ENCODE results near the gene SIDT1.
A peak's percentile ranks its signal among the peaks of the same experiment; 100 is the strongest.
"Not testable (repeated sequence)": the region's sequence is repeated elsewhere in the genome, so short reads cannot be mapped to it uniquely, and the experiment has no call there.

Gene SIDT1

DNA sequence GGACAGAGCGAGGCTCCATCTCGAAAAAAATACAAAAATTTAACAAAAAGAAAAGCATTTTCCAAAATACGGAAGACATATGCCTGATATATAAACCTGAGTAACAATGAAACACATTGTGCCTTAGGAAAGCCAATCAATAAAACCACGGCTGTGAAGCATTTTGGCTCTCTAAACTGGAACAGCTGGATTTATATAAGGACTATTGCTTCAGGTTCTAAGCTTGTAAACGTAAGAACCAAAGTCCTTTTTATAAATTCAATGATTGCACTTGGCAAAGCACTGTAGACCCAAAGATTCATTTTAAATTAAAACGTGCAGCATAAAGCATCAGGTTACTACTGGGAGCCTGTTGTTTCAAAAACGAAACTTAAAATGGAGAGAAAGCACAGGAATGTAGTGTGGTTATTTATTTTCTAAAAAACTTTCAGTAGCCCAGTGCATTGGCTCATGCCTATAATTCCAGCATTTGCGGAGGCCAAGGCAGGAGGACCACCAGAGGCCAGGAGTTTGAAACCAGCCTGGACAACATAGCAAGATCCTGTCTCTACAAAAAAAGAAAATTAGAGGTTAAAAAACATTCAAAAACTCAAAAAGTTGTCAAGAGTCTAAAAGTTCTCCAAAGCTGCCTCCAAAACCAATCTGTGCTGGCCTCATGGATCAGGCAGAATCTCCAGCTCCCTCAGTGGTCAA is 102.6 kb downstream of the SIDT1 start:
- DNase-seq (ENCODE audit: low read depth, low spot score), result no peak

DNA sequence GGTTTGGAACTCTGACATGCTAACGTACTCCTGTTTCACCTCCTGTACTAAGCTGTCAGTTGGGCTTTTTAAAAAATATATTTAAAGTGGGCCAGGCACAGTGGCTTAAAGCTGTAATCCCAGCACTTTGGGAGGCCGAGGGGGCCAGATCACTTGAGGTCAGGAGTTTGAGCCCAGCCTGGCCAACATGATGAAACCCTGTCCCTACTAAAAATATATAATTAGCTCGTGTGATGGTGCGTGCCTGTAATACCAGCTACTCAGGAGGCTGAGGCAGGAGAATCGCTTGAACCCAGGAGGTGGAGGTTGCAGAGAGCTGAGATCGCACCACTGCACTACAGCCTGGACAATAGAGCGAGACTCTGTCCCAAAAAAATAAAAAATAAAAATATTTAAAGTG is 103.7 kb downstream of the SIDT1 start:
- not testable (repeated sequence) for DNase-seq (ENCODE audit: low read depth, low spot score)

DNA sequence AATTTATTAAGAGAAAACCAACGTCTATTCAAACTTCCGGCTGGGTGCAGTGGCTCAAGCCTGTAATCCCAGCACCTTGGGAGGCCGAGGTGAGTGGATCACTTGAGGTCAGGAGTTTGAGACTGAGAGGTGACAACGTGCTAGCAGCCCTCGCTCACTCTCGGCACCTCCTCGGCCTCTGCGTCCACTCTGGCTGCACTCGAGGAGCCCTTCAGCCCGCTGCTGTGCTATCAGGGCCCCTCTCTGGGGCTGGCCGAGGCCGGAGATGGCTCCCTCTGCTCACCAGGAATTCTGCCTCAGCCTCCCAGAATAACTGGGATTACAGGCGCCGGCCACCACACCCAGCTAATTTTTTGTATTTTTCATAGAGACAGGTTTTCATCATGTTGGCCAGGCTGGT is 105.4 kb downstream of the SIDT1 start:
- DNase-seq (ENCODE audit: low read depth, low spot score), result no peak

DNA sequence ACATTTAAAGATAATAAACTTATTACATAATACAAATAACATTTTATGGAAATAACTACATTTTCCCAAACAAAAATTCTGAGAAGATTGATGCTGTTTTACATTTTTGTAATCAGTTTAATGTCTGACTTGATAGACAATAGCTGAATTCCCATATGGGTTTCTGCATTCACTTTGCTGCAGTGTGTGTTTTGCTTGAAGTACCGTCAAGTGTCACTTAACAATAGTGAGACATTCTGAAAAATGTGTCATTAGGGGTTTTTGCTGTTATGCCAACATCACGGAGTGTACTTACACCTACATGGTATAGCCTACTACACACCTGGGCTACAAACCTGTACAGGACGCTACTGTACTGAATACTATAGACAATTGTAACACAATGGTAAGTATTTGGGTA is 106.6 kb downstream of the SIDT1 start:
- DNase-seq (ENCODE audit: low read depth, low spot score), result no peak

DNA sequence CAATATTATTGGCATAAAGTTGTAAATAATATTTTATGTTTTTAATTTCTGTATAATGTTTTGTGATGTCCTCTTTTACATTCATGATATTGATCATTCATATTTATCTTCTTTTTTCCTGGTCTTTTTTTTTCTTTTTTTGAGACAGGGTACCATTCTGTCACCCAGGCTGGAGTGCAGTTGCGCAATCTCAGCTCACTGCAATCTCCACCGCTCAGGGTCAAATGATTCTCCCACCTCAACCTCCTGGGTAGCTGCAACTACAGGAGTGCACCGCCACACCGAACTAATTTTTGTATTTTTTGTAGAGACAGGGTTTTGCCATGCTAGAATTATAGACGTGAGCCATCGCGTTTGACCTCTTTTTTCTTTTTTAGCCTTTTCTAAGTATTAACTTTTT is 111.2 kb downstream of the SIDT1 start:
- DNase-seq (ENCODE audit: low read depth, low spot score), result no peak

DNA sequence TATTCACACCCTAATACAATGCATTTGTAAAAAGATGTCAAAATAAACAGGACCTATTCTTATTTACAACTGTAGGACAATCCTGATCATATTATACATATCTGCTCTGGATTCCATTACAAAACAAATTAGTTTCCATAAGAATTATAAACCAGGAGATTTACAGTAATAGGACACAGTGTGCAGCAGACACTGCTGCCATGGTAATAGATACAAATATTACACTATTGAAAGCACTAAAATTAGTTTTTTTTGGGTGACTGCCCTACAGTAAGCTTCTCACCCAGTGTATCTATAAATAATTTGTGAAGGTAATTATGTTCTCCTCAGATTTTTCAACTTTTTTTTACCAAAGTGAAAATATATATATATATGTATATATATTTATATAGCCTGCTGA is 116.2 kb downstream of the SIDT1 start:
- no peak for DNase-seq (ENCODE audit: low read depth, low spot score)

DNA sequence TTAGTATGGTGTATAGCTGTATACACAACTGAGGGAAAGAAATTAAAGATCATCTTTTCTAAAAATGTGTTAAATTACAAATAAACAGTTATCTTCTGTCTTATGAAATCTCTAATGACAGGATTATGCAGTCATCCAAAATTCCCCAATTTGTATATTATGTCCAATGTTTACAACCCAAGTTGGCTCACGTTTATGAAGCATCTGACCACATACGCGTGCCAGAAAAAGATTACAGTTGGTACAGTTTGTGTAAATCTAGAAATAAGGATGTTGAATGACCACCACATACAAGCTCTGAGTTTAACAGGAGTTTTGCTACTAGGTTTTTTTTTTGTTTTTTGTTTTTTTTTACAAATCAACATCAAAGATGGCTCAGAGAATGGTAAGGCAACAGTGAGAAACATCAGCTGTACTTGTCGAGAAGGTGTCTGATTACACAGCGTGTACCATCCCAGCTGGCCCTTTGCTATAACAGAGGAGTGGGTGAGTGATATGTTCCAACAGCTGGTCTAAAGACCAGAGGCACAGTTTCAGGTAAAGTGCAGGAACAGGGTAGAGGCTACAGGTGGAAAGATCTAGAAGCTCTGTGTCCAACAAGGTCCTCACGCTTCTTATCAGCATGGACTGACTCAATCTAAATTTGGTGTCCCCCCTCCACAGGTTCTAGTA is 117.0 kb downstream of the SIDT1 start:
- no peak for DNase-seq (ENCODE audit: low read depth, low spot score)

DNA sequence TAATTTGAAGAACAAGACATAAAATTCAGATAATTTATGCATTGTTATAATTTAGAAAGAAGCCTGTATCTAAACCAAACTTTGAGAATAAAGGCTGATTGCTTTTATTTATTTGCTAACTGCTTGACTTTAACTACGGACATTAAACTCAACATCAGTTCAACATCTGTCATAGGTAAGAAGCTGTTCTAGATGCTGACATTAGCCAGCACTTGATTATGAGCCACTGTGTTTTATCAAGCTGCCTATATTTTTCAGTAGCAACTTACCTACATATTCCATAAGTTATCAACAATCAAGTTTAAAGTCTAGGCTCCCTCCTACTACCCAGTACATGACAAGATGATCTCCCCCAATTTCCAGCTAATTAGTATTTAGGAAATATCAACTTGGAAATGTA is 122.0 kb downstream of the SIDT1 start:
- no peak for DNase-seq (ENCODE audit: low read depth, low spot score)

DNA sequence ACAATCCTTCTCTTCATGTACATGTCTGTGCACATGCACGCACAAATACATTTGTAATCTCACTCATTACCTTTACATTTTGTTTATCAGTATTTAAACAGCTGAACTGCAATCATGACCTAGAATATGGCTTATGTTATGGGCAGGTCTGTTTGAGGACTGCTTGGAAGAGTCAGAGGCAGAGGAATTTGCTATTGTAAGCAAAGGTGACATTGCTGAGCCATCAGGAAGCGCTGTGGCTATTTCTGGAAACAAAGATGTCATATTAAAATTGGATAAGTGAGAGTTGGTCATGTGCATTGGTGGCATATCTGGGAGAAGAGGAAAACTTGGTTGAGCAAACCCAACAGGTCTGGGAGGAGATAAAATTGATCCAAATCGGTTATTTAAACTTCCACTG is 122.5 kb downstream of the SIDT1 start:
- no peak for DNase-seq (ENCODE audit: low read depth, low spot score)

DNA sequence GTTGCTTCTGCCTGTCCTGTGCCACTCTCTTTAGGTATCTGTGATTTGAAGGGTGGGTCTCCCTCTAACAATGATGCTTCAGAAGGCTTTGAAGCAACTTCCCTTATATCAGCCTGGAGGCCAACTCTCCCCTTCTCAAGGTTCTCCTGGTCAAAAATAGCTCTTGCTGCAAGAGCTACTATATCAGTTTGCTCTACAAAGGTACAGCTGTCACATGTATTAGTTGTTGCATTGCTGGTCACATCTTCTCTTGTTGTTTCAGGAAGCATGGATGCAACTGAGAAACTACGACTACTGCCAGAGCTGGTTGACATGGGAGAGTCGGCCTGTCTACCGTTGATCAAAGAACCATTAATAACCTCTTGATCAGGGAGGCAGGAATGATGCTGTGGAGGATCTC is 125.8 kb downstream of the SIDT1 start:
- no peak for DNase-seq (ENCODE audit: low read depth, low spot score)

DNA sequence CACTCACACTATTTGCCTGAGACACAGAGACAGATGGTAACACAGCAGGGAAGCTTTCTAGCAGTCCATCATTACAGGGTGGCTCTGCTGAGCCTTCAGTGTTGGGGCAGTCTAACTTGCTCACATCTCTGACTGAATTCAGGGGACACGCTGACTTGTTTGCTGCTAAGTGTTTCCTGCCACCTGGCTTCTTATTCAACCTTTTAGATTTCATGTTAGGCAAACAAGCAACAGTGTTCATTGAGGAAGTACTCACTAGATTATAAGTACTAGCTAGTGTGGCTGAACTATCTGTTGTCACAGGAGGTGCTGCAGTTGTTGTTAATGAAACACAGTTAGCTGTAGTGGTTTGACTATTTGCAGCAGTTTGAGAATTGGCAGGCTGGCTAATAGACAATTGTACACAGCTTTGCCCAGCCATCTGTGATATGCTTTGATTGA is 126.8 kb downstream of the SIDT1 start:
- no peak for DNase-seq (ENCODE audit: low read depth, low spot score)

DNA sequence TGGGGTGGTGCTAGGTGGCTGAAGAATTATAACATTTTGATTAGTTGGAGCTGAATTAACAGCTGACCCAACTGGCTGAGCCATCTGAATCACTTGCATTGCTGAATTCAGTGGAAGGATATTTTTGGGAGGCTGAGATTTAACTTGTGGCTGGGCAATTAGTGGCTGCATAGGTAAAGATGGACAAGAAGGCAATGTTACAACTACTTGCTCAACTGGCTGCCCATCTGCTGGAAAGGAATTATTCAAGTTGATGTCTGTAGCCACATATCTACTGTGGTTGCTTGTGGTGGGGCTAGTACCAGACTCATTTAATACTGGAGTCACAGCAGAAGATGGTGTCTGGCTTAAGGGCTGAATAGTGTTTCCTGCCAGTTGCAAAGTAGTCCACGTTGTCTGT is 127.6 kb downstream of the SIDT1 start:
- no peak for DNase-seq (ENCODE audit: low read depth, low spot score)

DNA sequence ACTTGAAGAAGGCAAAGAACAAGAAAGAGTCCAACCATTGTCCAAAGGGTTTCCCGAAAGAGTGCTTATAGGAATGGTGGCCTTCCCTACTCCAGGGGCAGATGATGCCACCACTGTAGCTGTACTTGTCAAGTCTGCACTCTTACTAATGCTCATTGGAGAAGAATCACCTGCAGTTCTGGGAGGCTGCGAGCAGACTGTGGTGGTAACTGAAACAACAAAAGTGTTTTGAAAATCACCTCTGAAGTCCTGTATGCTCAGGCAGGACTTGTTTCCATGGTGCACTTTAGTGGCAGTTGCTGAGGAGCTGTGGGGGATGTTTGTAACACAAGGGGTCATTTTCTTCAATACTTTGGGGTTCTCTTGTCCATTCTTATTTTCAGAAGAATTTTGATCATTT is 128.1 kb downstream of the SIDT1 start:
- DNase-seq (ENCODE audit: low read depth, low spot score), result no peak

DNA sequence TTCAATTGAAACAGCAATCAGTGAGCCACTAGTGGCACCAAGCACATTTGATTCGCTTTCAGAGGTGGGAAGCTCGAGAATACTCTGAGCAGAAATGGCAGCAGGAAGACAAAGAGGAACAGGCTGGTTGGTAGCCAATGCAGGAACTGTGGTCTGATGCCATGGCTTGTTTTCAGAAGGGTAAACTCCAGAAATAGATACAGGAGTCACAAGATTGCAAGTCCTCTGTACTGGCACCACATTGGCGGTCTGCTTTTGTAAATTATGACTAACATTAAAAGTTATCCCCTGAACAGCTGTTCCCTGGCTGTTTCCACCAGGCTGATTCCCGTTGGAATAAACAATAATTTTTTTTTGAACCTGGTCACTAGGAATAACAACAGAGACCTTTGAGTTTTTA is 128.5 kb downstream of the SIDT1 start:
- DNase-seq (ENCODE audit: low read depth, low spot score), result no peak

DNA sequence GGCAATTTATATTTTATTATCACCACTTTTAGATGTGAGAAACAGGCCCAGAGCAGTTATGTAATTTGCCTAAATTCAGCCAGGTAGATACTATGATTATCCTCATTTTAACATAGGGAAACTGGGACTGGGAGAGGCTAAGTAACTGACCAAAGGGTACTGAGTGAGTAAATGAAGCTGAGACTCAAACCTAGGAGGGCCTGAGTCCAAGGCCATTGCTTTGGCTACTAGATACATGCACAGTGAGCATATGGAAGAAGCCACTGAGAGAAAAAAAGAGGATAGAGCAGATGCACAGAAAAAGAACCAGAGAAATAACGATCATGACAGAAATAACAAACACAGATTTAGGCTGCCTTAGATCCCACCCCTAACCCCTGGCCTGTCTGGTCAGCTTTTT is 130.5 kb downstream of the SIDT1 start:
- no peak for DNase-seq (ENCODE audit: low read depth, low spot score)

DNA sequence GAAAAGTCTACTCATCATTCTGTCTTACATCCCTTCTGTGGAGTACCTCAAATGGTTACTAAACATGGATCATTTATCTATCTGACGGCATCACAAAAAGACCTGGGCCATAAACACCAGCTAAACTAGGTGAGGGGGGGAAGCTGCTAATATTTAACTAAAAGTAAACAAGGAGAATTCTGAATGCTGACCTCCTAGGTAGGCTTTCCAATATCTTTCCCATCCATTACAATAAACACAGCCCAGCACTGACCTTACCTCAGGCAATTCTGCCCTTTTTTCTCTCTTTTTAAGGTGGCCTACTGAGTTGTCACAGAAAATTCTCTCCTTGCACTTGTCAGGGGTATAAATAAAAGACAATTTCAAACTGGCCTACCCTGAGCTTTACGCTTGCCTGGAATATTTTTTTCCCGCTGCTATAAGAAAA is 131.0 kb downstream of the SIDT1 start:
- DNase-seq (ENCODE audit: low read depth, low spot score), result no peak

DNA sequence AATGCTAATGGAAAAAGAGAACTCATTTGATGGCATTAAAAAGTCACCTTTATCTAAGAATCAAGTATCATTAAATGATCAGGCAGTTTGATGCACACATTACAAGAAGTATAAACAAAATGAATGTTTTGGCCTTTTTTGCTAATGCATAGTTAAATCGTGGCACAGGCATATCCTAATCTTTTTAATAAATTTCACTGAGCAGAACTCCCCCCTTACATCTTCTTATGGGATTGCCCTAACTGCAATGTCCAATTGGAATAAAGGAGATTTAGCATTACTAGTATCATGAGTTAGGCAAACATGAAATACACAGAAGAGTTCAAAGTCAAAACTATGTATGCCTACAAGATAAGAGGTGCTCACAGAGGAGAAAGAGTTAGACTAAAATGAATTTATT is 131.4 kb downstream of the SIDT1 start:
- DNase-seq (ENCODE audit: low read depth, low spot score), result no peak

DNA sequence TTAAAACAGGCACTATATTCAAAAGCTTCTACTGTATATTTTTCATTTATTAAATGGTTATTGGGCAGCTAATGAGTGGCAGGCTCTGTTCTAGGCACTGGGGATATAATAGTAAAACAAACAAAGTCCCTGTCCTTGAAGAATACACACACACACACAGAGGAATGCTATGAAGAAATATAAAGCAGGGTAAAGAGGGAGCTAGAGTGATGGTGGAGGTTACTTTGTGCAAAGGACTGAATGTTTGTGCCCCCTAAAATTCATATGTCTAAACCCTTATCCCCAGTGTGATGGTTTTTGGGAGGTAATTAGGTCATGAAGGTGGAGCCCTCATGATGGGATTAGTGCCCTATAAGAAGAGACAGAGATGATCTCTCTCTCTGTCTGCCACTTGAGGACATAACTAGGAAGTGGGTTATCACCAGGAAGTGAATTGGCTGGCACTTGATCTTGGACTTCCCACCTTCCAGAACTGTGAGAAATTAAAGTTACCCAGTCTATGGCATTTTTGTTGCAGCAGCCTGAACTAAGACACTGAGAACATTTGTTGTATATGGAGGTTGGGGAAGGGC is 132.3 kb downstream of the SIDT1 start:
- DNase-seq (ENCODE audit: low read depth, low spot score), result no peak

DNA sequence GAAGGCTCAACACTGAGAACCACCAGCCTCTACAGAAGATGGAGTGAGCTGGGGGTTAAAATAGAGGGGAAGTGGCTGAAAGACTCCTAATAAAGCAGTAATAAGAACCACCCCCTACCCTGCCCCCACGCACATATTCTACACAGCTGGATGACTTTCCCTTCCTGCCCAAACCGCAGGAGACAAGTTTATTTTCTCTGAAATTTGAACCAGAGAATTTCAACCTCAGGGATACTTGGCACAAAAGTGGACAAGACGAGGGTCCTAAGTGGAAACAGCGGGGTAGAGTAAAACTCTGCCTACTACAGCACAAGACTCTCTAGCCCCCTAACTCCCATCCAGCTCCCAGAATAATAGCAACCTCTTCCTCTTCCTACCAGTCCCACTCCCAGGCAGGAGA is 135.7 kb downstream of the SIDT1 start:
- DNase-seq (ENCODE audit: low read depth, low spot score), result peak; percentile 55

DNA sequence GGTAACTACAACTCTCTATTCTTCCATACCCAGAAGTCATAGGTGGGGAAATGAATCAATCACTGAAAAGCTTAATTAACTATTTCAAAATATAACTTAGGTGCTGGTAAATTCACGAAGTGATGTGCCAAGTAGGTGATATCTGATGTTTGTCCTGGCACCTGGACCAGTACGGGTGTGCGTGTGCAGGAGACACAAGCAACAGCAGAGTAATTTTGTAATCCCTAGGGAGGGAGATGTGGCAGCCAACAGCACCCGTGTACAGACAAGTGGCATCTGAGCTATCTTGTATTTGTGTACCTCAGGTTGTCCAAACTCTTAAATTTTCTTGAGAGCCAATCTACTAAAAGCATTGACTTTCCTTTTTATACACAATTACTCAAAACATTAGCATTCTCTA is 141.2 kb downstream of the SIDT1 start:
- DNase-seq (ENCODE audit: low read depth, low spot score), result no peak

DNA sequence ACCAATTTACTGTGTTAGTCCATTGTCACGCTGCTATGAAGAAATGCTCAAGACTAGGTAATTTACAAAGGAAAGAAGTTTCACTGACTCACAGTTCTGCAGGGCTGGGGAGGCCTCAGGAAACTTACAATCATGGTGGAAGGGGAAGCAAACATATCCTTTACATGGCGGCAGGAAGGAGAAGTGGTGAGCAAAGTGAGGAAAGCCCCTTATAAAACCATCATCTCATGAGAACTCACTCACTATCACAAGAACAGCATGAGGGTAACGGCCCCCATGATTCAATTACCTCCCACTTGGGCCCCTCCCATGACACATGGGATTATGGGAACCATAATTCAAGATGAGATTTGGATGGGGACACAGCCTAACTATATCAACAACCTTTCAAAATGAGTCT is 143.9 kb downstream of the SIDT1 start:
- no peak for DNase-seq (ENCODE audit: low read depth, low spot score)

DNA sequence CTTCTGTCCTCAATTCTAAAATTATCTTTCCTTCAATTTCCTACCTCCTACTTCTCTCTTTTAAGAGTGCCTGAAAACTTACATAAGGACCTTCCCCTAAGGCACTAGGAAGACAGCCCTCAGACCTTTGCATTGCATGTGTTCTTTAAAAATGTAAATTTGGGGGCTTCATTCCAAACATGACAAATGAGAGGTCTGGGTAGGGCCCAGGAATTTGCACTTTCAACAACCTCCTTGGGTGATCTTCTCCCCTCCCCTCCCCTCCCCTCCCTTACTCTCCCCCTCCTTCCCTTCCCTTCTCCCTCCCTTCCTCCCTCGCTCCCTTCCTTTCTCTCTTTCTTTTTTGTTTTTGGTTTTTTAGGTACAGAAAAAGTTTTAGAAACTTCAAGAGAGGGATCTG is 145.4 kb downstream of the SIDT1 start:
- DNase-seq (ENCODE audit: low read depth, low spot score), result no peak

DNA sequence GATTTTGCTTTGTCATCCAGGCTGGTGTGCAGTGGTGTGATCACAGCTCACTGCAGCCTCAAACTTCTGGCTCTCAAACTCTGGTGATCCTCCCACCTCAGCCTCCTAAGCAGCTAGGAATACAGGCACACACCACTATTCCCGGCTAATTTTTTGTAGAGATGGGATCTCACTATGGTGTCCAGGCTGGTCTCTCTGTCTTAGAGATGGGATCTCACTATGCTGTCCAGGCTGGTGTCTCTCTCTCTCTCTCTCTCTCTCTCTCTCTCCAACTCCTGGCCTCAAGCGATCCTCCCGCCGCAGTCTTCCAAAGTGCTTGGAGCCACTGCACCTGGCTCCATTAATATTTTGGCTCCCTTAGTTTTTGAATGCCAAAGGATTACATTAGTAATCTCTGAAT is 146.4 kb downstream of the SIDT1 start:
- no peak for DNase-seq (ENCODE audit: low read depth, low spot score)

Data from brain pericyte (primary cell).